GM23248 (cell line): ENCODE measurements around the gene NGEF.

ENCODE experiments used
- EZH2 ChIP-seq: fragments of 200-600 bp; sonication (generic); IDR thresholded peaks from 2 replicates; pipeline ENCODE4 v1.6.1; 2018; ENCODE audit warnings: antibody characterized with exemption, mild to moderate bottlenecking; ENCODE audit not compliant: insufficient read depth, poor library complexity, severe bottlenecking
- EZH2phosphoT487 ChIP-seq: fragments of 200-600 bp; sonication (generic); IDR thresholded peaks from 2 replicates; pipeline ENCODE4 v1.6.1; 2018; ENCODE audit warnings: antibody characterized with exemption, moderate library complexity, mild to moderate bottlenecking, low read depth; ENCODE audit not compliant: insufficient read depth

DNA sequence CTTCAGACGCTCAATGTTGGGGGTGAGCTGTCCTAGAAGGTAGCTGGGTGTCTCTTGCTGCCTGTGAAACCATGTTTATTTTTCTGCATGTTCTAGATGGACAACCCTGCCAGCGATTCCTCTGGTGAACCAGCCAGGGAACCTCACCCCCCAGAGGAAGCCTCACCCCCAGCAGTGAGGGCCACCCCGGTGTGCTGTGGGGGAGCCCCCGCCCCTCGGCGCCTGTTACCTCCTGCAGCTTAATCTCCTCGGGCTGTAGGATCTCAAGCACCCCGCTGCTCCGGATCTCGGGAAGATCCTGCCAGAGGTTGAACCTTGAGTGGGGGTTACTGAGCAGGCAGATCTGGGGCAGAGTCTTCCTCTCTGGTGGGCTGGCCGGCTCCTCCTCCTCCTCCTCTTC, 93.0 kb downstream of the NGEF start:
- TF ChIP-seq EZH2 (no peak), EZH2phosphoT487 (no peak)
